ENCODE measurements around the gene CCKAR.

CCKAR gene

GRCh38 chr4:26490111-26490959 lies at the start of gene CCKAR:
Gene CCKAR, minus strand, starts transcription at chr4:26490484. Its CDS starts 217 bp downstream, at chr4:26490267.
- no peaks in the 10 kb centered on the region for H3K27me3 ChIP-seq (ENCODE audit: control insufficient read depth, insufficient read depth, low read length)

GRCh38 chr4:26533685-26534084 lies 43.4 kb upstream of the CCKAR start:
- no CpG with 5 or more reads among the region's 2 CpGs for WGBS (ENCODE audit: insufficient coverage, insufficient read length)
- H3K27me3 ChIP-seq (ENCODE audit: control insufficient read depth, insufficient read depth, low read length) = no peaks in the 10 kb centered on the region
- no peaks in the 10 kb centered on the region for H3K9me3 ChIP-seq (ENCODE audit: control insufficient read depth, insufficient read depth, low read length)
- no peak overlapping the region for H3K27ac ChIP-seq (ENCODE audit: low read length)
- no peaks in the 10 kb centered on the region for H3K36me3 ChIP-seq (ENCODE audit: control insufficient read depth, insufficient read depth, low read length)
- no peak for DNase-seq (ENCODE audit: low read depth, low spot score)
- no peak overlapping the region for H3K4me3 ChIP-seq (ENCODE audit: low read length)
- H3K4me1 ChIP-seq (ENCODE audit: control insufficient read depth, insufficient read depth, low read length) = peaks cover 2% of the 10 kb centered on the region

More at GRCh38 chr4:26490111-26490959, at the start of gene CCKAR:
- WGBS (ENCODE audit: insufficient coverage, insufficient read length) = no CpG with 5 or more reads among the region's 24 CpGs
- Histone ChIP-seq H3K27ac (ENCODE audit: low read length) (no peak within 1 kb of the TSS), H3K36me3 (ENCODE audit: control insufficient read depth, insufficient read depth, low read length) (no peaks in the 10 kb centered on the region), H3K4me1 (ENCODE audit: control insufficient read depth, insufficient read depth, low read length) (0 out of 2 replicates have a peak, but pooled peaks cover 1% of the 10 kb centered on the region), H3K4me3 (ENCODE audit: low read length) (no peak within 1 kb of the TSS), H3K9me3 (ENCODE audit: control insufficient read depth, insufficient read depth, low read length) (no peaks in the 10 kb centered on the region)
- DNase-seq (ENCODE audit: low read depth, low spot score) = no peak

GRCh38 chr4:26531491-26532116 lies 41.3 kb upstream of the CCKAR start:
- no peak overlapping the region for H3K4me3 ChIP-seq (ENCODE audit: low read length)
- H3K27ac ChIP-seq (ENCODE audit: low read length) = no peak overlapping the region
- no peaks in the 10 kb centered on the region for H3K27me3 ChIP-seq (ENCODE audit: control insufficient read depth, insufficient read depth, low read length)
- no CpG with 5 or more reads among the region's 5 CpGs for WGBS (ENCODE audit: insufficient coverage, insufficient read length)
- no peaks in the 10 kb centered on the region for H3K9me3 ChIP-seq (ENCODE audit: control insufficient read depth, insufficient read depth, low read length)
- no peak for DNase-seq (ENCODE audit: low read depth, low spot score)
- H3K36me3 ChIP-seq (ENCODE audit: control insufficient read depth, insufficient read depth, low read length) = no peaks in the 10 kb centered on the region
- H3K4me1 ChIP-seq (ENCODE audit: control insufficient read depth, insufficient read depth, low read length) = peaks cover 2% of the 10 kb centered on the region

- Histone ChIP-seq H3K9me3 (ENCODE audit: control insufficient read depth, insufficient read depth, low read length) (no peaks in the 10 kb centered on the region), H3K27me3 (ENCODE audit: control insufficient read depth, insufficient read depth, low read length) (no peaks in the 10 kb centered on the region), H3K27ac (ENCODE audit: low read length) (no peak overlapping the region), H3K4me1 (ENCODE audit: control insufficient read depth, insufficient read depth, low read length) (peaks cover 2% of the 10 kb centered on the region), H3K4me3 (ENCODE audit: low read length) (no peak overlapping the region), H3K36me3 (ENCODE audit: control insufficient read depth, insufficient read depth, low read length) (no peaks in the 10 kb centered on the region)
- WGBS (ENCODE audit: insufficient coverage, insufficient read length) = no CpG with 5 or more reads among the region's 5 CpGs
- DNase-seq (ENCODE audit: low read depth, low spot score) = no peak
Measured at GRCh38 chr4:26530099-26530498, 39.8 kb upstream of the CCKAR start.

GRCh38 chr4:26529479-26529878 lies 39.2 kb upstream of the CCKAR start:
- no CpG with 5 or more reads among the region's 5 CpGs for WGBS (ENCODE audit: insufficient coverage, insufficient read length)
- no peaks in the 10 kb centered on the region for H3K27me3 ChIP-seq (ENCODE audit: control insufficient read depth, insufficient read depth, low read length)
- H3K4me1 ChIP-seq (ENCODE audit: control insufficient read depth, insufficient read depth, low read length) = peaks cover 2% of the 10 kb centered on the region
- no peak for DNase-seq (ENCODE audit: low read depth, low spot score)
- no peak overlapping the region for H3K27ac ChIP-seq (ENCODE audit: low read length)
- H3K9me3 ChIP-seq (ENCODE audit: control insufficient read depth, insufficient read depth, low read length) = no peaks in the 10 kb centered on the region
- no peak overlapping the region for H3K4me3 ChIP-seq (ENCODE audit: low read length)
- no peaks in the 10 kb centered on the region for H3K36me3 ChIP-seq (ENCODE audit: control insufficient read depth, insufficient read depth, low read length)

GRCh38 chr4:26525771-26526150 lies 35.5 kb upstream of the CCKAR start:
- Histone ChIP-seq H3K27ac (ENCODE audit: low read length) (no peak overlapping the region), H3K4me1 (ENCODE audit: control insufficient read depth, insufficient read depth, low read length) (peaks cover 2% of the 10 kb centered on the region), H3K27me3 (ENCODE audit: control insufficient read depth, insufficient read depth, low read length) (no peaks in the 10 kb centered on the region), H3K36me3 (ENCODE audit: control insufficient read depth, insufficient read depth, low read length) (no peaks in the 10 kb centered on the region), H3K4me3 (ENCODE audit: low read length) (no peak overlapping the region), H3K9me3 (ENCODE audit: control insufficient read depth, insufficient read depth, low read length) (no peaks in the 10 kb centered on the region)
- WGBS (ENCODE audit: insufficient coverage, insufficient read length) = no CpG with 5 or more reads among the region's 4 CpGs
- no peak for DNase-seq (ENCODE audit: low read depth, low spot score)

- Histone ChIP-seq H3K27ac (ENCODE audit: low read length) (no peak overlapping the region), H3K36me3 (ENCODE audit: control insufficient read depth, insufficient read depth, low read length) (no peaks in the 10 kb centered on the region), H3K4me1 (ENCODE audit: control insufficient read depth, insufficient read depth, low read length) (peaks cover 2% of the 10 kb centered on the region), H3K4me3 (ENCODE audit: low read length) (no peak overlapping the region), H3K9me3 (ENCODE audit: control insufficient read depth, insufficient read depth, low read length) (no peaks in the 10 kb centered on the region), H3K27me3 (ENCODE audit: control insufficient read depth, insufficient read depth, low read length) (no peaks in the 10 kb centered on the region)
- WGBS (ENCODE audit: insufficient coverage, insufficient read length) = no CpG with 5 or more reads among the region's 3 CpGs
- DNase-seq (ENCODE audit: low read depth, low spot score) = no peak
Measured at GRCh38 chr4:26525136-26525770, 35.0 kb upstream of the CCKAR start.

- WGBS (ENCODE audit: insufficient coverage, insufficient read length) = no CpG with 5 or more reads among the region's 1 CpG
- DNase-seq (ENCODE audit: low read depth, low spot score) = no peak
Measured at GRCh38 chr4:26524011-26524410, 33.7 kb upstream of the CCKAR start.

GRCh38 chr4:26522478-26522877 lies 32.2 kb upstream of the CCKAR start:
- Histone ChIP-seq H3K27me3 (ENCODE audit: control insufficient read depth, insufficient read depth, low read length) (no peaks in the 10 kb centered on the region), H3K9me3 (ENCODE audit: control insufficient read depth, insufficient read depth, low read length) (no peaks in the 10 kb centered on the region), H3K4me3 (ENCODE audit: low read length) (no peak overlapping the region), H3K27ac (ENCODE audit: low read length) (no peak overlapping the region), H3K36me3 (ENCODE audit: control insufficient read depth, insufficient read depth, low read length) (no peaks in the 10 kb centered on the region), H3K4me1 (ENCODE audit: control insufficient read depth, insufficient read depth, low read length) (no peaks in the 10 kb centered on the region)
- DNase-seq (ENCODE audit: low read depth, low spot score) = no peak
- no CpG with 5 or more reads among the region's 3 CpGs for WGBS (ENCODE audit: insufficient coverage, insufficient read length)

More at GRCh38 chr4:26524011-26524410, 33.7 kb upstream of the CCKAR start:
- Histone ChIP-seq H3K4me1 (ENCODE audit: control insufficient read depth, insufficient read depth, low read length) (peaks cover under 1% of the 10 kb centered on the region; the same call in 1 of the 2 replicates), H3K27me3 (ENCODE audit: control insufficient read depth, insufficient read depth, low read length) (no peaks in the 10 kb centered on the region), H3K4me3 (ENCODE audit: low read length) (no peak overlapping the region), H3K36me3 (ENCODE audit: control insufficient read depth, insufficient read depth, low read length) (no peaks in the 10 kb centered on the region), H3K9me3 (ENCODE audit: control insufficient read depth, insufficient read depth, low read length) (no peaks in the 10 kb centered on the region), H3K27ac (ENCODE audit: low read length) (no peak overlapping the region)

- H3K9me3 ChIP-seq (ENCODE audit: control insufficient read depth, insufficient read depth, low read length) = no peaks in the 10 kb centered on the region
- H3K4me3 ChIP-seq (ENCODE audit: low read length) = no peak overlapping the region
- no peak for DNase-seq (ENCODE audit: low read depth, low spot score)
- H3K36me3 ChIP-seq (ENCODE audit: control insufficient read depth, insufficient read depth, low read length) = no peaks in the 10 kb centered on the region
- H3K4me1 ChIP-seq (ENCODE audit: control insufficient read depth, insufficient read depth, low read length) = no peaks in the 10 kb centered on the region
- no peaks in the 10 kb centered on the region for H3K27me3 ChIP-seq (ENCODE audit: control insufficient read depth, insufficient read depth, low read length)
- H3K27ac ChIP-seq (ENCODE audit: low read length) = no peak overlapping the region
- WGBS (ENCODE audit: insufficient coverage, insufficient read length) = no CpG with 5 or more reads among the region's 7 CpGs
Measured at GRCh38 chr4:26520728-26521450, 30.6 kb upstream of the CCKAR start.
